Liver (tissue), 9 donors: Measurements from ENCODE around the gene LRIG1. TPM values are rescaled to one million over a fixed set of nuclear protein-coding genes. Genes with fewer than 3 reads are reported as not detected.

ENCODE experiments used
- DNase-seq: peaks from one replicate; pipeline ENCODE4 v3.0.0-alpha.2; 2017; ENCODE audit warnings: low spot score
- H3K27ac ChIP-seq, 2 donors: one replicate each; pipeline ENCODE4 v1.7.0; 2013; ENCODE audit warnings: inconsistent platforms in 2 of 2, low read length in 2 of 2, control low read depth in 1 of 2, low read depth in 1 of 2, mild to moderate bottlenecking in 1 of 2
- H3K27me3 ChIP-seq, 4 donors: one replicate each; pipeline versions ENCODE4 v1.6.1 to v1.7.0; 2013; ENCODE audit warnings: low read length in 3 of 4, inconsistent platforms in 1 of 4, mild to moderate bottlenecking in 1 of 4, moderate library complexity in 1 of 4; ENCODE audit not compliant: control insufficient read depth in 4 of 4, insufficient read depth in 4 of 4
- H3K36me3 ChIP-seq, 4 donors: one replicate each; pipeline versions ENCODE4 v1.6.1 to v1.7.0; 2013; ENCODE audit warnings: low read length in 3 of 4, mild to moderate bottlenecking in 3 of 4, low read depth in 1 of 4, moderate library complexity in 1 of 4; ENCODE audit not compliant: control insufficient read depth in 4 of 4, insufficient read depth in 3 of 4
- H3K4me1 ChIP-seq, 4 donors: one replicate each; pipeline versions ENCODE4 v1.6.1 to v1.7.0; 2013; ENCODE audit warnings: low read length in 3 of 4, mild to moderate bottlenecking in 3 of 4, moderate library complexity in 1 of 4; ENCODE audit not compliant: control insufficient read depth in 4 of 4, insufficient read depth in 4 of 4
- H3K4me3 ChIP-seq, 3 donors: one replicate each; pipeline versions ENCODE4 v1.6.1 to v1.7.0; 2013; ENCODE audit warnings: low read length in 3 of 3, control low read depth in 1 of 3, low read depth in 1 of 3, mild to moderate bottlenecking in 1 of 3
- H3K9ac ChIP-seq, 2 donors: one replicate each; pipeline ENCODE4 v1.7.0; 2013; ENCODE audit warnings: low read length in 2 of 2, mild to moderate bottlenecking in 2 of 2, moderate library complexity in 2 of 2, control low read depth in 1 of 2, low read depth in 1 of 2
- H3K9me3 ChIP-seq, 4 donors: one replicate each; pipeline versions ENCODE4 v1.6.1 to v1.7.0; 2013; ENCODE audit warnings: low read length in 3 of 4; ENCODE audit not compliant: control insufficient read depth in 4 of 4
- ATF3 ChIP-seq: IDR thresholded peaks from 2 replicates; pipeline ENCODE4 v1.6.1; 2016; ENCODE audit warnings: antibody characterized with exemption
- CTCF ChIP-seq: fragments of 150-350 bp; IDR thresholded peaks from 2 replicates; pipeline ENCODE4 v1.5.1; 2017; ENCODE audit warnings: improper control_type of control experiment, low read depth, low read length; ENCODE audit not compliant: missing input control
- EGR1 ChIP-seq, 2 donors: IDR thresholded peaks; 2 replicates each; pipeline ENCODE4 v1.6.1; 2016 to 2018; ENCODE audit warnings: antibody characterized with exemption in 2 of 2, low read depth in 2 of 2
- FOXA1 ChIP-seq: IDR thresholded peaks from 2 replicates; pipeline ENCODE4 v1.6.1; 2016; ENCODE audit warnings: antibody characterized with exemption
- FOXA2 ChIP-seq: IDR thresholded peaks from 2 replicates; pipeline ENCODE4 v1.6.1; 2016; ENCODE audit warnings: antibody characterized with exemption
- GABPA ChIP-seq, 2 donors: IDR thresholded peaks in 1 of 2; conservative IDR thresholded peaks in 1 of 2; 2 replicates each; pipeline ENCODE4 v1.6.1; 2016; ENCODE audit warnings: antibody characterized with exemption in 2 of 2, mild to moderate bottlenecking in 1 of 2, moderate library complexity in 1 of 2
- HNF4A ChIP-seq, 2 donors: conservative IDR thresholded peaks; 2 replicates each; pipeline ENCODE4 v1.6.1; 2016; ENCODE audit warnings: antibody characterized with exemption in 2 of 2, mild to moderate bottlenecking in 2 of 2
- HNF4G ChIP-seq: IDR thresholded peaks from 2 replicates; pipeline ENCODE4 v1.6.1; 2016; ENCODE audit warnings: antibody characterized with exemption
- JUND ChIP-seq, 2 donors: IDR thresholded peaks; 2 replicates each; pipeline ENCODE4 v1.6.1; 2016; ENCODE audit warnings: antibody characterized with exemption in 2 of 2
- NR2F2 ChIP-seq: IDR thresholded peaks from 2 replicates; pipeline ENCODE4 v1.6.1; 2016; ENCODE audit warnings: antibody characterized with exemption
- RAD21 ChIP-seq, 2 donors: IDR thresholded peaks; 2 replicates each; pipeline ENCODE4 v1.6.1; 2016; ENCODE audit warnings: antibody characterized with exemption in 2 of 2, mild to moderate bottlenecking in 2 of 2
- RXRA ChIP-seq, 2 donors: IDR thresholded peaks; 2 replicates each; pipeline ENCODE4 v1.6.1; 2017 to 2018; ENCODE audit warnings: antibody characterized with exemption in 2 of 2, mild to moderate bottlenecking in 1 of 2
- SP1 ChIP-seq: IDR thresholded peaks from 2 replicates; pipeline ENCODE4 v1.6.1; 2018; ENCODE audit warnings: antibody characterized with exemption, mild to moderate bottlenecking
- TAF1 ChIP-seq: conservative IDR thresholded peaks from 2 replicates; pipeline ENCODE4 v1.6.1; 2016; ENCODE audit warnings: antibody characterized with exemption, mild to moderate bottlenecking
- YY1 ChIP-seq: IDR thresholded peaks from 2 replicates; pipeline ENCODE4 v1.6.1; 2016; ENCODE audit warnings: antibody characterized with exemption, mild to moderate bottlenecking
- ZBTB33 ChIP-seq: IDR thresholded peaks from 2 replicates; pipeline ENCODE4 v1.6.1; 2016; ENCODE audit warnings: antibody characterized with exemption
- WGBS: extraction: QIAGEN DNeasy Blood & Tissue Kit; methylation state at CpG from one replicate; pipeline ENCODE4 v1.1.7; 2013; 5-methylcytosine and 5-hydroxymethylcytosine counted together
- polyA plus RNA-seq, 2 donors: library from polyadenylated mRNA; stranded (reverse) in 1 of 2; unstranded in 1 of 2; fragments of 200-250 nt in 1 of 2; fragments of >200 nt in 1 of 2; fragmentation: Nextera tagmentation in 1 of 2; extraction: Ambion mirVana in 1 of 2; gene quantifications; one replicate each; pipeline versions ENCODE4 v1.2.1 to v1.2.3, GENCODE V29; 2013 to 2015
- total RNA-seq, 2 donors: library from RNA; depleted of rRNA; stranded (reverse); fragments of >200 nt; gene quantifications; one replicate each; pipeline ENCODE4 v1.2.3, GENCODE V29; 2014
- TF ChIP-seq, protein P1 (sequence below): IDR thresholded peaks from 2 replicates; pipeline ENCODE4 v1.6.1; 2016; ENCODE audit warnings: antibody characterized with exemption
- TF ChIP-seq, protein P2 (sequence below): IDR thresholded peaks from 2 replicates; pipeline ENCODE4 v1.6.1; 2016; ENCODE audit warnings: antibody characterized with exemption, mild to moderate bottlenecking
- donor health status: healthy.
- donor health status: healthy.
- donor health status: healthy.
- donor health status: healthy.
- donor health status: healthy.

Gene LRIG1
- total and polyA plus RNA-seq, 4 donors: 9.4 to 48.9 (median 12.9) TPM

DNA sequence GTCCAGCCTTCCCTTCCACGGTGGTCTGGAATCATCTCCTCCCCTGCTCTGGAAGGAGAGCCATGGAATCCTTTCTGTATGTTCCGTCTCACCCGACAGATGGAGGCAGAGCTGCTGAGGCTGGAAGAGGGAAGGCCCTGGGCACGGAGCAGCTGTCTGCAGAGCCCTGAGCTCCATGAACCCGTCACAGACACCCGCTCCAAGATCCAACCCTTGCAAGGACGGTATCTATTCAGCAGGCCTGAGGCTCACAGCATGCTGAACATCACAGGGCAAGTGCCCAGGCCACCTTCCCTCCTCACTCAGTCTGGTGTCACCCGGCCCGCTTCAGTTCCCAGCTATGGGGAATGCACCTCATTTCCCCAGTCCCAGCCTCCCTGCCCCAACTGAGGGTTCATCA, 103.9 kb downstream of the LRIG1 start:
- Histone ChIP-seq H3K4me3 (no peak overlapping the region), H3K36me3 (peaks cover 7 to 59% (median 34%) of the 10 kb centered on the region in 4 donors), H3K9ac (no peak overlapping the region), H3K27me3 (no peaks in the 10 kb centered on the region), H3K9me3 (no peaks in the 10 kb centered on the region), H3K4me1 (no peaks in the 10 kb centered on the region), H3K27ac (no peak overlapping the region)
- DNase-seq: no peak
- TF ChIP-seq FOXA1 (no peak), ZBTB33 (no peak), ATF3 (no peak), RAD21 (IDR thresholded peaks at IDR 0.05) (no peak), TAF1 (no peak), RXRA (IDR thresholded peaks at IDR 0.05) (no peak), FOXA2 (no peak), GABPA (IDR thresholded peaks at IDR 0.05 in 1 of 2, conservative IDR thresholded peaks at IDR 0.05 in 1 of 2) (no peak), CTCF (no peak), EGR1 (IDR thresholded peaks at IDR 0.05; ENCODE audit: low read depth in 2 of 2) (no peak), YY1 (no peak), NR2F2 (no peak), HNF4A (conservative IDR thresholded peaks at IDR 0.05) (no peak), JUND (IDR thresholded peaks at IDR 0.05) (no peak), SP1 (no peak), HNF4G (no peak)
- TF ChIP-seq, protein P1, sequence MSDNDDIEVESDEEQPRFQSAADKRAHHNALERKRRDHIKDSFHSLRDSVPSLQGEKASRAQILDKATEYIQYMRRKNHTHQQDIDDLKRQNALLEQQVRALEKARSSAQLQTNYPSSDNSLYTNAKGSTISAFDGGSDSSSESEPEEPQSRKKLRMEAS: no peak
- TF ChIP-seq, protein P2, sequence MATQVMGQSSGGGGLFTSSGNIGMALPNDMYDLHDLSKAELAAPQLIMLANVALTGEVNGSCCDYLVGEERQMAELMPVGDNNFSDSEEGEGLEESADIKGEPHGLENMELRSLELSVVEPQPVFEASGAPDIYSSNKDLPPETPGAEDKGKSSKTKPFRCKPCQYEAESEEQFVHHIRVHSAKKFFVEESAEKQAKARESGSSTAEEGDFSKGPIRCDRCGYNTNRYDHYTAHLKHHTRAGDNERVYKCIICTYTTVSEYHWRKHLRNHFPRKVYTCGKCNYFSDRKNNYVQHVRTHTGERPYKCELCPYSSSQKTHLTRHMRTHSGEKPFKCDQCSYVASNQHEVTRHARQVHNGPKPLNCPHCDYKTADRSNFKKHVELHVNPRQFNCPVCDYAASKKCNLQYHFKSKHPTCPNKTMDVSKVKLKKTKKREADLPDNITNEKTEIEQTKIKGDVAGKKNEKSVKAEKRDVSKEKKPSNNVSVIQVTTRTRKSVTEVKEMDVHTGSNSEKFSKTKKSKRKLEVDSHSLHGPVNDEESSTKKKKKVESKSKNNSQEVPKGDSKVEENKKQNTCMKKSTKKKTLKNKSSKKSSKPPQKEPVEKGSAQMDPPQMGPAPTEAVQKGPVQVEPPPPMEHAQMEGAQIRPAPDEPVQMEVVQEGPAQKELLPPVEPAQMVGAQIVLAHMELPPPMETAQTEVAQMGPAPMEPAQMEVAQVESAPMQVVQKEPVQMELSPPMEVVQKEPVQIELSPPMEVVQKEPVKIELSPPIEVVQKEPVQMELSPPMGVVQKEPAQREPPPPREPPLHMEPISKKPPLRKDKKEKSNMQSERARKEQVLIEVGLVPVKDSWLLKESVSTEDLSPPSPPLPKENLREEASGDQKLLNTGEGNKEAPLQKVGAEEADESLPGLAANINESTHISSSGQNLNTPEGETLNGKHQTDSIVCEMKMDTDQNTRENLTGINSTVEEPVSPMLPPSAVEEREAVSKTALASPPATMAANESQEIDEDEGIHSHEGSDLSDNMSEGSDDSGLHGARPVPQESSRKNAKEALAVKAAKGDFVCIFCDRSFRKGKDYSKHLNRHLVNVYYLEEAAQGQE: no peak
- WGBS: 99% methylated on average over 9 of the region's 9 CpGs
